Nephron progenitor cell (in vitro differentiated cells): ENCODE data around the gene CADPS2.

Experiments
- DNase-seq: peaks from one replicate; pipeline ENCODE4 v3.0.0; 2021
- H3K27ac Mint-ChIP-seq: 2 replicates; pipeline ENCODE4 v1.8.0; 2021; ENCODE audit warnings: mild to moderate bottlenecking, moderate library complexity, mixed read lengths
- H3K27me3 Mint-ChIP-seq: 2 replicates; pipeline ENCODE4 v1.8.0; 2021; ENCODE audit warnings: mild to moderate bottlenecking, low read depth, mixed read lengths; ENCODE audit not compliant: poor library complexity
- H3K36me3 Mint-ChIP-seq: 2 replicates; pipeline ENCODE4 v1.8.0; 2021; ENCODE audit warnings: low read depth, mixed read lengths
- H3K4me1 Mint-ChIP-seq: 2 replicates; pipeline ENCODE4 v1.8.0; 2021; ENCODE audit warnings: mixed read lengths
- H3K4me3 Mint-ChIP-seq: 2 replicates; pipeline ENCODE4 v1.8.0; 2021; ENCODE audit warnings: mild to moderate bottlenecking, moderate library complexity, mixed read lengths
- H3K9me3 Mint-ChIP-seq: 2 replicates; pipeline ENCODE4 v1.8.0; 2021; ENCODE audit warnings: mild to moderate bottlenecking, moderate library complexity, mixed read lengths
- CTCF ChIP-seq: fragments of 200-600 bp; sonication (generic); IDR thresholded peaks from 2 replicates; pipeline ENCODE4 v1.5.0; 2021; ENCODE audit warnings: antibody characterized with exemption

The CADPS2 gene

GRCh38 chr7:122849957-122850328 lies 36.3 kb downstream of the CADPS2 start:
- no peak for DNase-seq
- no peak overlapping the region for H3K4me3 Mint-ChIP-seq
- peaks cover 4% of the 10 kb centered on the region for H3K27me3 Mint-ChIP-seq
- no peak for TF ChIP-seq CTCF
- peaks cover 4% of the 10 kb centered on the region for H3K4me1 Mint-ChIP-seq
- H3K27ac Mint-ChIP-seq = no peak overlapping the region
- no peaks in the 10 kb centered on the region for H3K9me3 Mint-ChIP-seq
- H3K36me3 Mint-ChIP-seq = no peaks in the 10 kb centered on the region

GRCh38 chr7:122849322-122849956 lies 36.8 kb downstream of the CADPS2 start:
- Mint-ChIP-seq H3K36me3 (no peaks in the 10 kb centered on the region), H3K9me3 (no peaks in the 10 kb centered on the region), H3K4me1 (peaks cover 4% of the 10 kb centered on the region), H3K27ac (no peak overlapping the region), H3K4me3 (no peak overlapping the region), H3K27me3 (peaks cover 4% of the 10 kb centered on the region)
- TF ChIP-seq CTCF = no peak
- DNase-seq = no peak

- no peak for DNase-seq
- no peaks in the 10 kb centered on the region for H3K27me3 Mint-ChIP-seq
- no peak overlapping the region for H3K27ac Mint-ChIP-seq
These were observed 38.3 kb downstream of the CADPS2 start for GRCh38 chr7:122847871-122848473.

GRCh38 chr7:122846591-122846990 lies 39.7 kb downstream of the CADPS2 start:
- no peaks in the 10 kb centered on the region for H3K27me3 Mint-ChIP-seq
- TF ChIP-seq CTCF = no peak
- no peaks in the 10 kb centered on the region for H3K4me1 Mint-ChIP-seq
- no peaks in the 10 kb centered on the region for H3K9me3 Mint-ChIP-seq
- H3K27ac Mint-ChIP-seq = no peak overlapping the region
- no peak for DNase-seq
- H3K4me3 Mint-ChIP-seq = no peak overlapping the region
- H3K36me3 Mint-ChIP-seq = no peaks in the 10 kb centered on the region

More at GRCh38 chr7:122847871-122848473, 38.3 kb downstream of the CADPS2 start:
- no peaks in the 10 kb centered on the region for H3K4me1 Mint-ChIP-seq
- no peak for TF ChIP-seq CTCF
- no peaks in the 10 kb centered on the region for H3K9me3 Mint-ChIP-seq
- H3K4me3 Mint-ChIP-seq = no peak overlapping the region
- H3K36me3 Mint-ChIP-seq = no peaks in the 10 kb centered on the region

GRCh38 chr7:122845286-122845685 lies 41.0 kb downstream of the CADPS2 start:
- no peaks in the 10 kb centered on the region for H3K4me1 Mint-ChIP-seq
- no peak for TF ChIP-seq CTCF
- H3K4me3 Mint-ChIP-seq = no peak overlapping the region
- no peaks in the 10 kb centered on the region for H3K27me3 Mint-ChIP-seq
- peak overlapping the region; percentile 49 for H3K27ac Mint-ChIP-seq
- no peak for DNase-seq
- H3K36me3 Mint-ChIP-seq = no peaks in the 10 kb centered on the region
- H3K9me3 Mint-ChIP-seq = no peaks in the 10 kb centered on the region
